Occipital lobe (tissue), 2 donors: ENCODE results near the gene BMERB1. TPM values are rescaled to one million over a fixed set of nuclear protein-coding genes. Genes with fewer than 3 reads are reported as not detected.

Source experiments
- DNase-seq: peaks from one replicate; lab custom pipeline; 2025; lab: John Stamatoyannopoulos, UW
- total RNA-seq: library from RNA; depleted of rRNA; stranded (reverse); fragments of >200 nt; gene quantifications from one replicate; pipeline ENCODE4 v1.2.3, GENCODE V29; 2014

The BMERB1 gene
- total RNA-seq, 1 donor from 2014 or later, result 81.6 TPM

- DNase-seq, result no peak
Observed at GRCh38 chr16:15495898-15496297, 61.5 kb downstream of the BMERB1 start.

GRCh38 chr16:15498427-15499175 is 64.2 kb downstream of the BMERB1 start:
- DNase-seq, result no peak

- DNase-seq, result no peak
Observed at GRCh38 chr16:15502041-15502725, 67.8 kb downstream of the BMERB1 start.

- DNase-seq, result no peak
Observed at GRCh38 chr16:15506441-15506840, 72.1 kb downstream of the BMERB1 start.

- peak; percentile 69 for DNase-seq
Observed at GRCh38 chr16:15507301-15507958, 73.0 kb downstream of the BMERB1 start.

- no peak for DNase-seq
Observed at GRCh38 chr16:15507959-15508627, 73.7 kb downstream of the BMERB1 start.

GRCh38 chr16:15509051-15509592 is 74.7 kb downstream of the BMERB1 start:
- peak; percentile 40 for DNase-seq

GRCh38 chr16:15509593-15510535 is 75.5 kb downstream of the BMERB1 start:
- DNase-seq, result no peak

- no peak for DNase-seq
Observed at GRCh38 chr16:15510992-15511391, 76.6 kb downstream of the BMERB1 start.

GRCh38 chr16:15511759-15512487 is 77.5 kb downstream of the BMERB1 start:
- no peak for DNase-seq

GRCh38 chr16:15513156-15513555 is 78.8 kb downstream of the BMERB1 start:
- DNase-seq, result no peak

- DNase-seq, result no peak
Observed at GRCh38 chr16:15515992-15516391, 81.6 kb downstream of the BMERB1 start.

- no peak for DNase-seq
Observed at GRCh38 chr16:15516609-15517008, 82.2 kb downstream of the BMERB1 start.

GRCh38 chr16:15517743-15518377 is 83.5 kb downstream of the BMERB1 start:
- DNase-seq, result no peak

GRCh38 chr16:15518381-15519351 is 84.3 kb downstream of the BMERB1 start:
- no peak for DNase-seq

- DNase-seq, result no peak
Observed at GRCh38 chr16:15519790-15520189, 85.4 kb downstream of the BMERB1 start.

- DNase-seq, result no peak
Observed at GRCh38 chr16:15521390-15521757, 87.0 kb downstream of the BMERB1 start.
